HG02588 (cell line): ENCODE results near the gene SDHA.
"Not testable (repeated sequence)": the region's sequence is repeated elsewhere in the genome, so short reads cannot be mapped to it uniquely, and the experiment has no call there.

Experiments
- ATAC-seq: cut with Tn5 transposase; IDR thresholded peaks from one replicate; pipeline ENCODE4 v1.9.1; 2021; ENCODE audit warnings: mild to moderate bottlenecking, moderate library complexity; ENCODE audit not compliant: unreplicated experiment

The SDHA gene

GRCh38 chr5:251975-252374, 33.9 kb downstream of the SDHA start:
- ATAC-seq: not testable (repeated sequence)

GRCh38 chr5:252546-252945, 34.4 kb downstream of the SDHA start:
- ATAC-seq: no peak

GRCh38 chr5:254322-254721, 36.2 kb downstream of the SDHA start:
- not testable (repeated sequence) for ATAC-seq

GRCh38 chr5:255116-255515, 37.0 kb downstream of the SDHA start:
- not testable (repeated sequence) for ATAC-seq

GRCh38 chr5:256347-256746, 38.2 kb downstream of the SDHA start:
- not testable (repeated sequence) for ATAC-seq

GRCh38 chr5:257148-257547, 39.0 kb downstream of the SDHA start:
- ATAC-seq: no peak

- ATAC-seq: not testable (repeated sequence)
Observed at GRCh38 chr5:263275-263974, 45.3 kb downstream of the SDHA start.

- ATAC-seq: no peak
Observed at GRCh38 chr5:264338-264737, 46.2 kb downstream of the SDHA start.

- not testable (repeated sequence) for ATAC-seq
Observed at GRCh38 chr5:266311-267026, 48.3 kb downstream of the SDHA start.

- no peak for ATAC-seq
Observed at GRCh38 chr5:267716-268115, 49.6 kb downstream of the SDHA start.

- no peak for ATAC-seq
Observed at GRCh38 chr5:270340-270739, 52.2 kb downstream of the SDHA start.

- ATAC-seq: not testable (repeated sequence)
Observed at GRCh38 chr5:271828-272167, 53.7 kb downstream of the SDHA start.

- not testable (repeated sequence) for ATAC-seq
Observed at GRCh38 chr5:273091-273490, 55.0 kb downstream of the SDHA start.

GRCh38 chr5:273491-273890, 55.4 kb downstream of the SDHA start:
- not testable (repeated sequence) for ATAC-seq

GRCh38 chr5:274346-274745, 56.2 kb downstream of the SDHA start:
- not testable (repeated sequence) for ATAC-seq

- no peak for ATAC-seq
Observed at GRCh38 chr5:278646-279045, 60.5 kb downstream of the SDHA start.

- ATAC-seq: not testable (repeated sequence)
Observed at GRCh38 chr5:279051-279665, 61.0 kb downstream of the SDHA start.

GRCh38 chr5:285991-286557, 68.0 kb downstream of the SDHA start:
- no peak for ATAC-seq

- not testable (repeated sequence) for ATAC-seq
Observed at GRCh38 chr5:290200-290599, 72.1 kb downstream of the SDHA start.

- not testable (repeated sequence) for ATAC-seq
Observed at GRCh38 chr5:291345-291744, 73.2 kb downstream of the SDHA start.

GRCh38 chr5:294788-295187, 76.7 kb downstream of the SDHA start:
- ATAC-seq: not testable (repeated sequence)

GRCh38 chr5:296207-296606, 78.1 kb downstream of the SDHA start:
- ATAC-seq: not testable (repeated sequence)
